Chondrocyte (in vitro differentiated cells): ENCODE results near the gene GRXCR2. TPM values are rescaled to one million over a fixed set of nuclear protein-coding genes. Genes with fewer than 3 reads are reported as not detected.

Source experiments
- DNase-seq: peaks from one replicate; pipeline ENCODE4 v3.0.0; 2021; ENCODE audit warnings: mixed read lengths, low spot score
- H3K27ac Mint-ChIP-seq: one replicate; pipeline ENCODE4 v1.8.0; 2021; ENCODE audit warnings: mild to moderate bottlenecking, moderate library complexity, mixed read lengths; ENCODE audit not compliant: unreplicated experiment
- H3K27me3 Mint-ChIP-seq: 2 replicates; pipeline ENCODE4 v1.8.0; 2021; ENCODE audit warnings: low read depth, mixed read lengths
- H3K36me3 Mint-ChIP-seq: 2 replicates; pipeline ENCODE4 v1.8.0; 2021; ENCODE audit warnings: low read depth, mixed read lengths
- H3K4me1 Mint-ChIP-seq: 2 replicates; pipeline ENCODE4 v1.8.0; 2021; ENCODE audit warnings: low read depth, mild to moderate bottlenecking, mixed read lengths
- H3K4me3 Mint-ChIP-seq: one replicate; pipeline ENCODE4 v1.8.0; 2021; ENCODE audit warnings: mild to moderate bottlenecking, moderate library complexity, mixed read lengths; ENCODE audit not compliant: unreplicated experiment
- H3K9me3 Mint-ChIP-seq: 2 replicates; pipeline ENCODE4 v1.8.0; 2021; ENCODE audit warnings: low read depth, mixed read lengths
- CTCF ChIP-seq: fragments of 200-600 bp; sonication (generic); IDR thresholded peaks from 2 replicates; pipeline ENCODE4 v1.5.0; 2021; ENCODE audit warnings: antibody characterized with exemption, mild to moderate bottlenecking, moderate library complexity
- total RNA-seq: library from RNA; stranded (reverse); gene quantifications from 3 replicates; pipeline ENCODE4 v1.2.1, GENCODE V29; 2021

Gene GRXCR2
- total RNA-seq, 1 donor from 2014 or later, result not detected

GRCh38 chr5:145918397-145918796 lies 45.6 kb upstream of the GRXCR2 start:
- DNase-seq, result no peak
- H3K27ac Mint-ChIP-seq, result no peak overlapping the region
- no peak for TF ChIP-seq CTCF
- H3K36me3 Mint-ChIP-seq, result no peaks in the 10 kb centered on the region
- H3K4me3 Mint-ChIP-seq, result no peak overlapping the region
- H3K4me1 Mint-ChIP-seq, result peaks cover 7% of the 10 kb centered on the region
- no peaks in the 10 kb centered on the region for H3K9me3 Mint-ChIP-seq
- no peaks in the 10 kb centered on the region for H3K27me3 Mint-ChIP-seq

- DNase-seq, result no peak
Measured at GRCh38 chr5:145917288-145917687, 44.5 kb upstream of the GRXCR2 start.

GRCh38 chr5:145915970-145916638 lies 43.3 kb upstream of the GRXCR2 start:
- H3K9me3 Mint-ChIP-seq, result no peaks in the 10 kb centered on the region
- H3K27me3 Mint-ChIP-seq, result no peaks in the 10 kb centered on the region
- no peak for TF ChIP-seq CTCF
- H3K4me3 Mint-ChIP-seq, result no peak overlapping the region
- DNase-seq, result no peak
- H3K36me3 Mint-ChIP-seq, result no peaks in the 10 kb centered on the region
- H3K27ac Mint-ChIP-seq, result no peak overlapping the region
- peaks cover 7% of the 10 kb centered on the region for H3K4me1 Mint-ChIP-seq

More at GRCh38 chr5:145917288-145917687, 44.5 kb upstream of the GRXCR2 start:
- H3K27me3 Mint-ChIP-seq, result no peaks in the 10 kb centered on the region
- H3K27ac Mint-ChIP-seq, result no peak overlapping the region
- no peaks in the 10 kb centered on the region for H3K36me3 Mint-ChIP-seq
- no peaks in the 10 kb centered on the region for H3K9me3 Mint-ChIP-seq
- no peak overlapping the region for H3K4me3 Mint-ChIP-seq
- no peak for TF ChIP-seq CTCF
- peaks cover 7% of the 10 kb centered on the region for H3K4me1 Mint-ChIP-seq

- Mint-ChIP-seq H3K4me3 (no peak overlapping the region), H3K27me3 (no peaks in the 10 kb centered on the region), H3K27ac (no peak overlapping the region), H3K9me3 (no peaks in the 10 kb centered on the region), H3K36me3 (no peaks in the 10 kb centered on the region), H3K4me1 (peaks cover 7% of the 10 kb centered on the region)
- no peak for TF ChIP-seq CTCF
- no peak for DNase-seq
Measured at GRCh38 chr5:145913701-145914100, 40.9 kb upstream of the GRXCR2 start.

GRCh38 chr5:145912594-145912993 lies 39.8 kb upstream of the GRXCR2 start:
- H3K36me3 Mint-ChIP-seq, result no peaks in the 10 kb centered on the region

More at GRCh38 chr5:145912594-145912993, 39.8 kb upstream of the GRXCR2 start:
- Mint-ChIP-seq H3K27ac (no peak overlapping the region), H3K9me3 (no peaks in the 10 kb centered on the region), H3K4me1 (peaks cover 7% of the 10 kb centered on the region), H3K27me3 (no peaks in the 10 kb centered on the region), H3K4me3 (no peak overlapping the region)
- no peak for DNase-seq
- TF ChIP-seq CTCF, result no peak
